Amniotic stem cell (primary cell): ENCODE measurements around the gene USH2A.

Experiments
- DNase-seq: peaks from one replicate; lab custom pipeline; 2025; lab: John Stamatoyannopoulos, UW

USH2A gene

GRCh38 chr1:215786997-215787396 lies 636.3 kb downstream of the USH2A start:
- DNase-seq = no peak

DNA sequence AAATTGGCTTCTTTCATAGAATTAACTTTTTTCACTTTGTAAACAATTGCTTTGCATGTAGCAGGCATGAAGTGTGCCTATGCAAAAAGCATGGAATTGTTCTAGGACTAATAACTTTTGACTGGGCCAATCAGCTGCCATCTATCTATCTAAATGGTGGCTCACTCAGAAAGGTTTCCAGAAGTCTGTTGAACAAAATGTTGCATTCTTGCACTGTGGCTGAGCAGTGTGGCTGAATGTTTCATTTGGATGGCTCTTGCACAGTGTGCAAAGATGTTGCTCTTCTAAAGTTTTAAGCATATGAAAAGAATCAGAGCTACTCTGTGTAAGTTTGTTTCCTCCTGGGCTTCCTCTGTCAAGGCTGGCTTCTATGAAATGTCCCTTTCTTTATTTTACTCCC lies 642.6 kb downstream of the USH2A start:
- no peak for DNase-seq

GRCh38 chr1:215780139-215780538 lies 643.1 kb downstream of the USH2A start:
- no peak for DNase-seq

DNA sequence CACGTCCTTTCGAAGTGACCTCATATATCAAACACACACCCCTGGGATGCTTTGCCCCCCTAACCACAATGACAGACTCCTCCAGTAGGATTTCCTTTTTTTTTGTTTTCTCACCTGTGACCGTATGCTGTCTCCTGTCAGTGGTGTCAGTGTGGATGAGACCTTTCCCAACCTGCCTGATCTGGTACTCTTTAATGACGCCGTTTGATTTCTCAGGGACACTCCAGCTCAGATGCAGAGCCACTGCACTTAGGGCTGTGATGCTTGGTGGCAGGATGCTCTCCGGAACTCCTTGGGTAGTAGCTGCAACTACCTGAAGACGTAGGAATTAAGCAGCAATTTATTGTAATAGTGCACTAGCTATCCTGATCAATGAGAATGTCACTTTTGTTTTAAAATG lies 643.5 kb downstream of the USH2A start:
- DNase-seq = no peak

GRCh38 chr1:215777370-215777925 lies 645.8 kb downstream of the USH2A start:
- no peak for DNase-seq

GRCh38 chr1:215776336-215776735 lies 646.9 kb downstream of the USH2A start:
- DNase-seq = no peak

DNA sequence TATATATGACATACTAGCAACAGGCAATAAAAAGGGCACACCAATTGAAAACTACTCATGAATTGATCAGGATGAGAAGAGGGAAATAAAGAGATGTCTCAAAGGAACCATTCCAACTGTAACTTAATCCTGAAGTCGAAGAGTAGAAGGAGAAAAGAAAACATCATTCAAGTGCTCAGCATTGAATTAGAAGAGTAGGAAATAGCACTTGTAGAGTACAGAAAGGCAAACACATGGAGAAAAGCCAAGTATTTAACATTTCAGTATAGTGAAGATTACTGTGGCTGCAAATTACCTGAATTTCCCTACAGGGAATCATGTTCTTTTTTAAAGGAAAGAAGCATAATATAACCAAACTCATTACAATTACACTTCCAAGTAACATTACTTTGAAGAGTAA lies 651.1 kb downstream of the USH2A start:
- DNase-seq = no peak

DNA sequence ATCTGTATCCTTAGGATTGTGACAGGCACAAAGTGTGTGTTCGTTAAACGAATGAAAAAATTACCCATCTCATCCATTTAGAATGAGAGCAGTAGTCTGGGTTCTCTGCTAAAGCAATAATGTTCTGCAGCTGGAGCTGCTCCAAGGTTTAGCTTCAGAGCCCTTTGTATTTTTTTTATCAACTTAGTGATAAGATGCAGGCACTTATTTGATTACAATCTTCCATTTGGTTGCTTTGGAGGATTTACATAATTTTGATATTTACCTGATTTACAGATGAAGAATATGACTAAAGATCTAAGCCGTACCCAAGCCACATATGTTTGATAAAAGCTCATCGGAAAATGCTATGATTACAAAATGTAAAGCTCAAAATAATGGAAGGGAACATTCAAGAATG lies 654.9 kb downstream of the USH2A start:
- no peak for DNase-seq

- DNase-seq = no peak
Observed at GRCh38 chr1:215767761-215768160, 655.5 kb downstream of the USH2A start.

DNA sequence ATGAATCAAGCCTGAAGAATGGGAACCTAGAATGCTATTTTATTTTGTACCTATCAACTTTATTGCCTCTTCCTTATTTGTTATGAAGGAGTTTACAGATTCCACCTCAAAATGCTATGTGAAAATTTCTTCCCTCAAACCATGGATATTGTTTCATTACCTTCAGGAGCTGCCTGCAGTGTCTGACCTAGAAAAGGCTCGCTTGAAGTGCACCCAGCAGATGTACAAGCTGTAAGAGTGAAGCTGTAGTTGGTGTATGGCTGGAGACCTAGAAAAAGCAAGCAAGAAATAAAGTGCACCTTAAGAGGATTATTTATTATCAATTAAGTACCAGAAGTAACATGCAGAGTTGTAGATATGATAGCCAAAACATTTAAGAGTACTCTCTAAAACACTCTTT lies 656.7 kb downstream of the USH2A start:
- DNase-seq = no peak

DNA sequence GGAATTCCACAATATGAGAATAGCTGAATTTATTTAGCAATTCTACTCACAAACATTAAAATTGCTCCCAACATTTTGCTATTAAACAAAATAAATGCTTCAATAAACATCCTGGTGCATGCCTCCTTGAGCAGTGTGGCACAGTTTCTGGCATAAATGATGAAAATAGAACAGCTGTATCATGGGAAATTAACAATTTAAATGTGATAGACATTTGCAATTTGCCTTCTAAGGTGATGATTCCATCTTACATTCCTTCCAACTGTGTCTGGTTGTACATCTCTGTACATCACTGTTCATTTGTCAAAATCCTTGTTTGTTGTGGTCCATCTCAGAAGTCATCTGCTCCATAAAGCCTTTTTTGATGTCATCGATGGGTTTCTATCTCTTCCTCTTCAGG lies 657.4 kb downstream of the USH2A start:
- DNase-seq = no peak

DNA sequence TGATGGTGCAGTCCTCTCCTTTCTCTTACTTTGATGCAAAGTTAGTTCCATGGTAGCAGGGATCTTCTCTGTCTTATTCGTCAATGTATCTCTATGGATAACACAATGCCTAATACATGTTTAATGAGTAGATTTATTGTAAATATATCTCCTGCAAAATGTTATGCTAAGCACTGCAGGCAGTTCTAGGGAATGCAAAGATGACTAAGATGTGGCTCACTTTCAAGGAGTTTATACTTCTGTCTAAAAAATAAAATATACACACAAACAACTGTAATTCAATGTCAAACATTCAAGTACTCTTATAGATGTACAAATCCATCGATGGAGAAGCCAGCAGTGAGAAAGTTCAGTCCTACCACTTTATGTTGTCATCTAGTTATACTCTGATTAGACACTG lies 661.8 kb downstream of the USH2A start:
- DNase-seq = no peak

GRCh38 chr1:215754112-215754511 lies 669.1 kb downstream of the USH2A start:
- no peak for DNase-seq

DNA sequence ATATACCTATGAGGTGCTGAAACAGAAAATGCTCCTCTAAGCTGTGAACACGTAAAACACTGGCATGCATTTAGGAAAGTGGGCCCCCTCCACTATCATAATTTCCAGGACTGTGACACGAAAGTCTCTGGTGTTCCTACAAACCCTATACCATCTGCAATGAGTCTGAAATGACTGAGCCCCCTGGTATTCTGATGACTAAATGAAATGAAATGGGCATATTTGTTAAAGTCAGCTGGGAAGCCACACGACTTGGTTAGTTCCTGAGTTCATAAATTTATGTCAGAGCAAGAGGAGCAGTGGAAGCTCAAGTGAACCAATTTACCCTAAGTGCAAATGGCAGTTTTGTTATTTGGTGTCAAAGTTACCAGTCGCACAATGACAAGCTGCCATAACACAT lies 673.8 kb downstream of the USH2A start:
- DNase-seq = peak; percentile 76

DNA sequence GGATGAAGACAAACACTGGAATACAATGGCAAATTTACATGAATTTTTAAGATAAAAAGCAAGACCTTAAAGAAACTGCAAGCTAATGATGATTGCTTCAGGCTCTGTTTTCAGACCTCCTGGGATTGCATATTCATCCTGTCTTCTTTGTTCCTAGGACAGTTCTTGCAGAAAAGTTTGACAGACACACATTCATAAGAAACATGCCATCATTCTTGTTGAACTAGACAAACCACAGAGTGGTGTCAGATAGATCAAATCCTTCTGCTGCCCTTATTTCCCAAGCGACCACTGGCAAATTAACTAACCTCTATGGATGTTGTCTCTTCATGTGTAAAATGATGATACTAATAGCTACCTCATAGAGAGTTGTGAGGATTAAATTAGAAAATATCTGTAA lies 674.8 kb downstream of the USH2A start:
- no peak for DNase-seq

DNA sequence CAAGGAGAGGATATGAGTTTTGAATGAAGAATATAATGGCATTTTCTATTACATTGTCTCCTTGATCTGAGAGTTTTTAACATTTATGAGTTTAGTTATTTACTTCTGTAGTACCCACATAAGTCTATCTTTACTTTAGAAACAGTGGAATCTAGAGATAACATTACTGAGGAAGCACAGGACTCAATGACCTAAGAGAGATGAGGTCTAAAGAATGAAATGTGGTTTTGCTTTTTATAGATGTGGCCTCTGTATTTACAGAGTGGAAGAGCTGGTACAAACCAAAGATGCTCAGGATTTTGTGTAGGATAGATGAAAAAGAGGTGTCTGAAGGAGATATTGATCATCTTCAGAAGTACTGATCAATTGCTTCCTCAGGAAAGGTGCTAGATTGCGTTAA lies 678.8 kb downstream of the USH2A start:
- DNase-seq = no peak

DNA sequence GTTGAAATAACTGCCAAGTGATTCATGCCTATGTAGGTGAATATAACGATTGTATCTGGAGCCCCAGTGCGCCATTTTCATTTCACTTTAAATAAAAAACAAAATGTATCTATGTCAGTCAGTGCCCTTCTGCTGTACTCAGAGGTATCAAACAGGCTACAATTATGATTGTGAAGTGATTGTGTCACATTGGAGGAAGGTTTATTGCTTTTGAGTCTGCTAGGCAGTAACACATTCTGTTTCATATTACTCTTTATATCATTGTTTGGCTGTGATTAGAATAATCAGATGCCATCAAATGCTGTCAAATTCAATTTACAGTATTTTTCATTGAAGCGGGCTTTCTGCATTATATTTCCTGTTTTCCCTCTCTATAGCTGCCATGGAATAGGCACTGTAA lies 684.2 kb downstream of the USH2A start:
- DNase-seq = no peak

DNA sequence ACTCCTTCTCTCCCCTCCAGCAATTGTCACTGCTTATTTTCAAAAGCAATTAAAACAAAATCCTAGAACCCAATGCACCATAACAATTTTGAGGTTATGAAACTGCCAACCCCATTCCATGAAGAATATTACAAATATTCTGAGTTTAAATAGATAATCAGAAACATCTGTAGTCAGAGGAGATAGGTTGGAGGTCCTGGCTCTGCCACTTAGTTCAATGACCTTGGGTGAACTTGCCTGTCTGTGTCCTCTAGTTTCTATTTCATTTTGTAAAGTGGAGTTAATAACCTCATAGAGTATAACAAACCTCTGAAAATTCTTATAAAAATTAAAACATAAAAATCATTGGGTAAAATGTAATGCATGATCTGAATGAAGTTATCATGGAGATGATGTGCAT lies 691.5 kb downstream of the USH2A start:
- DNase-seq = no peak

DNA sequence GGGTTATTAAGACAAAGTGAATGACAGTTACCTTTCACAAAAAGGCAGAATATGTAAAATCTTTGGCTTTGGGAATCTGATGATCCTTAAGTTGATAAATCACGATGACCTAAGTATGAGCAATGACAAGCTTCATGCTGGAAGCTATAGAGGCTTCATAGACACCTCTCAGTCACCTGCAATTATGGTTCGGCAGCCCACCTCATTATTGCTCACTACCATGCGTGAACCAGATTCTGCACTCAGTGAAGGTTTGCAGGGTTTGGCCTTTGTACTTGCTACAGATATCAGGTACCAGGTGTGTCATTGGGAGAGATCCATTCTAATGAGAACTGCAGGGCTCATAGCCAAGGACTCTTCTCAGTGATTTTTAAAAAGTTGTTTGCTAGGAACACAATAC lies 692.6 kb downstream of the USH2A start:
- no peak for DNase-seq

DNA sequence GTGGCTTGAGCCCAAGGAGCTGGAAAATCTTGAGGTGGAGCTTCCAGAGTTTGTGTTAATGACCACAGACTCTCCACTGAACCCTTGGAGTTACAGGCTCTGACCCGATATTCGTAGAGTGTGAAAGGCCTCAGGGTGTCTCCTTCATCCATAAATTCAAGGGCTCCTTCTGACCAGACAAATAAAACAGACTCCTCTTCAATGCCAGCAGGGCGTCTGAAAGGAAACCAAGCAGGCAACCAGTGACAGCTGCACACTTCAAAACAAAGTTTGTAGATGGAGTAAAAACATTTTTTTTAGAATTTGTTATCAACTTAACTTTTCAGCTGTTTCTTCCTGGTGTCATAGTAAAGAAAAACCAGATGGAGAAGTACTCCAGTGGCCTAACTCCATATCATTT lies 695.1 kb downstream of the USH2A start:
- DNase-seq = no peak

GRCh38 chr1:215720126-215720525 lies 703.1 kb downstream of the USH2A start:
- DNase-seq = no peak

- no peak for DNase-seq
Observed at GRCh38 chr1:215719552-215719951, 703.7 kb downstream of the USH2A start.

DNA sequence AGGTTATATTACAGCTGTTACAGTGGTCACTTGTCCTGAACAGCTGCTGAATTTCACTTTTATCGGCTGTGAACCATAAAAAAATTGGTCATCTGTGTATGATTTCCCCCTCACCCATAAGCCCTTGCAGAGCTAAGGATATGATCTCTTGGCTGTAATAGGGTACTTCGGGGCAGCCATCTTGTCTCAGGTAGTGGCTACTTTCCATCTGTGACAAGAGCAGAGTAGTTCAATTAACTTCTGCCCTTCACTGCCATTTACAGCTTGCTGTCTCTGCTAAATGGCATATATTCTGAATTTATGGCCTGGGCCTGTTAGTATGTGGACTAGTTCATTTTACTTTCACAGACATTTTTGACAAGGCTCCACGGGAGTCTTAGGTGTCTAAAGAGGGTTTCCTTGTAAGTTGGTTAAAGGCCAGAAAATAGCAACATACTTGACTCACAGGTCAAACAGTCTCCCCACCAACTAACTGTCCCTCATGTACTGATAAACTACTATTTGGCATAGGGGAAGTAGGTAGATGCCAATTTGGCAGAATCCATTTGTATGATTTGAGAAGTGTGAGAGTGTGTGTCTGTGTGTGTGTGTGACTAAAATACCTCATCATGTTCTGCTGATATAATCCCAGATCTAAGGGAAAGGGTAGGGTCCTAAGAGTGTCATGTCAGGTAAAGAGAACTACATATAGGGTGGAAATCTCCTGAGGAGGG lies 704.5 kb downstream of the USH2A start:
- no peak for DNase-seq

GRCh38 chr1:215717677-215718426 lies 705.4 kb downstream of the USH2A start:
- DNase-seq = no peak
